ENCODE measurements around the gene GSX2. TPM values are rescaled to one million over a fixed set of nuclear protein-coding genes. Genes with fewer than 3 reads are reported as not detected.
"Not testable (repeated sequence)": the region's sequence is repeated elsewhere in the genome, so short reads cannot be mapped to it uniquely, and the experiment has no call there.

GSX2 gene
- total and polyA plus RNA-seq, 2 donors, result 0.14 TPM; not detected in 1

GRCh38 chr4:54128694-54129093, 28.7 kb downstream of the GSX2 start:
- not testable (repeated sequence) for H3K36me3 ChIP-seq (ENCODE audit: control insufficient read depth in 2 of 2, insufficient read depth in 2 of 2, low read length in 1 of 2); H3K27ac ChIP-seq (ENCODE audit: low read depth in 1 of 2, low read length in 1 of 2); H3K27me3 ChIP-seq (ENCODE audit: control insufficient read depth in 2 of 2, insufficient read depth in 1 of 2, low read length in 1 of 2); H3K9me3 ChIP-seq (ENCODE audit: control insufficient read depth in 2 of 2, insufficient read depth in 1 of 2, low read length in 1 of 2); H3K4me1 ChIP-seq (ENCODE audit: control insufficient read depth in 2 of 2, insufficient read depth in 2 of 2, low read length in 2 of 2); DNase-seq (ENCODE audit: low read depth in 6 of 9, low spot score in 9 of 9); H3K4me3 ChIP-seq (ENCODE audit: low read length in 2 of 2)
- 99% methylated on average over 2 of the region's 2 CpGs for WGBS

- Histone ChIP-seq H3K36me3 (ENCODE audit: control insufficient read depth in 2 of 2, insufficient read depth in 2 of 2, low read length in 1 of 2) (no peaks in the 10 kb centered on the region), H3K27ac (ENCODE audit: low read depth in 1 of 2, low read length in 1 of 2) (no peak overlapping the region), H3K4me1 (ENCODE audit: control insufficient read depth in 2 of 2, insufficient read depth in 2 of 2, low read length in 2 of 2) (peaks cover 0 to 5% of the 10 kb centered on the region in 2 donors), H3K4me3 (ENCODE audit: low read length in 2 of 2) (no peak overlapping the region), H3K9me3 (ENCODE audit: control insufficient read depth in 2 of 2, insufficient read depth in 1 of 2, low read length in 1 of 2) (no peaks in the 10 kb centered on the region), H3K27me3 (ENCODE audit: control insufficient read depth in 2 of 2, insufficient read depth in 1 of 2, low read length in 1 of 2) (no peaks in the 10 kb centered on the region)
- WGBS, result 72% methylated on average over 4 of the region's 4 CpGs
- DNase-seq (ENCODE audit: low read depth in 6 of 9, low spot score in 9 of 9), result no peak
Measured at GRCh38 chr4:54139332-54139731, 39.4 kb downstream of the GSX2 start.

GRCh38 chr4:54140287-54140686, 40.3 kb downstream of the GSX2 start:
- Histone ChIP-seq H3K4me3 (ENCODE audit: low read length in 2 of 2) (no peak overlapping the region), H3K27ac (ENCODE audit: low read depth in 1 of 2, low read length in 1 of 2) (no peak overlapping the region), H3K9me3 (ENCODE audit: control insufficient read depth in 2 of 2, insufficient read depth in 1 of 2, low read length in 1 of 2) (no peaks in the 10 kb centered on the region), H3K4me1 (ENCODE audit: control insufficient read depth in 2 of 2, insufficient read depth in 2 of 2, low read length in 2 of 2) (peaks cover 5 to 15% of the 10 kb centered on the region in 2 donors), H3K27me3 (ENCODE audit: control insufficient read depth in 2 of 2, insufficient read depth in 1 of 2, low read length in 1 of 2) (no peaks in the 10 kb centered on the region), H3K36me3 (ENCODE audit: control insufficient read depth in 2 of 2, insufficient read depth in 2 of 2, low read length in 1 of 2) (no peaks in the 10 kb centered on the region)
- 100% methylated on average over 1 of the region's 1 CpG for WGBS
- no peak for DNase-seq (ENCODE audit: low read depth in 6 of 9, low spot score in 9 of 9)

- 3% methylated on average over 2 of the region's 2 CpGs for WGBS
- H3K27me3 ChIP-seq (ENCODE audit: control insufficient read depth in 2 of 2, insufficient read depth in 1 of 2, low read length in 1 of 2), result no peaks in the 10 kb centered on the region
- no peaks in the 10 kb centered on the region for H3K36me3 ChIP-seq (ENCODE audit: control insufficient read depth in 2 of 2, insufficient read depth in 2 of 2, low read length in 1 of 2)
Measured at GRCh38 chr4:54144199-54144598, 44.2 kb downstream of the GSX2 start.

GRCh38 chr4:54144661-54145171, 44.8 kb downstream of the GSX2 start:
- H3K9me3 ChIP-seq (ENCODE audit: control insufficient read depth in 2 of 2, insufficient read depth in 1 of 2, low read length in 1 of 2), result no peaks in the 10 kb centered on the region
- no peaks in the 10 kb centered on the region for H3K36me3 ChIP-seq (ENCODE audit: control insufficient read depth in 2 of 2, insufficient read depth in 2 of 2, low read length in 1 of 2)
- H3K27ac ChIP-seq (ENCODE audit: low read depth in 1 of 2, low read length in 1 of 2), result peak overlapping the region; percentile 48 to 52
- H3K4me3 ChIP-seq (ENCODE audit: low read length in 2 of 2), result no peak overlapping the region
- peaks cover 9 to 19% of the 10 kb centered on the region in 2 donors for H3K4me1 ChIP-seq (ENCODE audit: control insufficient read depth in 2 of 2, insufficient read depth in 2 of 2, low read length in 2 of 2)
- WGBS, result 79% methylated on average over 5 of the region's 5 CpGs
- H3K27me3 ChIP-seq (ENCODE audit: control insufficient read depth in 2 of 2, insufficient read depth in 1 of 2, low read length in 1 of 2), result peaks cover 0 to 2% of the 10 kb centered on the region in 2 donors
- DNase-seq (ENCODE audit: low read depth in 6 of 9, low spot score in 9 of 9), result peak in 6 of 9 donors; percentile 5 to 62 (median 21)

More at GRCh38 chr4:54144199-54144598, 44.2 kb downstream of the GSX2 start:
- Histone ChIP-seq H3K4me3 (ENCODE audit: low read length in 2 of 2) (no peak overlapping the region), H3K4me1 (ENCODE audit: control insufficient read depth in 2 of 2, insufficient read depth in 2 of 2, low read length in 2 of 2) (peaks cover 9 to 19% of the 10 kb centered on the region in 2 donors), H3K27ac (ENCODE audit: low read depth in 1 of 2, low read length in 1 of 2) (peak overlapping the region in 1 of 2 donors; percentile 40), H3K9me3 (ENCODE audit: control insufficient read depth in 2 of 2, insufficient read depth in 1 of 2, low read length in 1 of 2) (no peaks in the 10 kb centered on the region)
- DNase-seq (ENCODE audit: low read depth in 6 of 9, low spot score in 9 of 9), result peak in 7 of 9 donors; percentile 29 to 87 (median 61)

GRCh38 chr4:54146139-54146538, 46.2 kb downstream of the GSX2 start:
- Histone ChIP-seq H3K4me3 (ENCODE audit: low read length in 2 of 2) (no peak overlapping the region), H3K9me3 (ENCODE audit: control insufficient read depth in 2 of 2, insufficient read depth in 1 of 2, low read length in 1 of 2) (no peaks in the 10 kb centered on the region), H3K4me1 (ENCODE audit: control insufficient read depth in 2 of 2, insufficient read depth in 2 of 2, low read length in 2 of 2) (peaks cover 9 to 19% of the 10 kb centered on the region in 2 donors), H3K27me3 (ENCODE audit: control insufficient read depth in 2 of 2, insufficient read depth in 1 of 2, low read length in 1 of 2) (peaks cover 0 to 5% of the 10 kb centered on the region in 2 donors), H3K27ac (ENCODE audit: low read depth in 1 of 2, low read length in 1 of 2) (no peak overlapping the region), H3K36me3 (ENCODE audit: control insufficient read depth in 2 of 2, insufficient read depth in 2 of 2, low read length in 1 of 2) (no peaks in the 10 kb centered on the region)
- DNase-seq (ENCODE audit: low read depth in 6 of 9, low spot score in 9 of 9), result no peak
- 99% methylated on average over 4 of the region's 4 CpGs for WGBS

GRCh38 chr4:54149323-54149722, 49.4 kb downstream of the GSX2 start:
- H3K4me1 ChIP-seq (ENCODE audit: control insufficient read depth in 2 of 2, insufficient read depth in 2 of 2, low read length in 2 of 2), result peaks cover 9 to 14% of the 10 kb centered on the region in 2 donors
- no peaks in the 10 kb centered on the region for H3K36me3 ChIP-seq (ENCODE audit: control insufficient read depth in 2 of 2, insufficient read depth in 2 of 2, low read length in 1 of 2)
- H3K27ac ChIP-seq (ENCODE audit: low read depth in 1 of 2, low read length in 1 of 2), result no peak overlapping the region
- peaks cover 0 to 5% of the 10 kb centered on the region in 2 donors for H3K27me3 ChIP-seq (ENCODE audit: control insufficient read depth in 2 of 2, insufficient read depth in 1 of 2, low read length in 1 of 2)
- no peak for DNase-seq (ENCODE audit: low read depth in 6 of 9, low spot score in 9 of 9)
- H3K4me3 ChIP-seq (ENCODE audit: low read length in 2 of 2), result no peak overlapping the region
- 74% methylated on average over 46 of the region's 46 CpGs for WGBS
- no peaks in the 10 kb centered on the region for H3K9me3 ChIP-seq (ENCODE audit: control insufficient read depth in 2 of 2, insufficient read depth in 1 of 2, low read length in 1 of 2)

Other genes starting within 250 kb of the GSX2 start
- gene CHIC2, start 35.6 kb upstream of the GSX2 start, total RNA-seq, result 36.5 TPM
- gene CHIC2, start 35.6 kb upstream of the GSX2 start, polyA plus RNA-seq, result 25.9 TPM
- gene PDGFRA, start 129.1 kb downstream of the GSX2 start, total RNA-seq, result 10.0 TPM
- 9.2 TPM for gene PDGFRA, start 129.1 kb downstream of the GSX2 start, polyA plus RNA-seq

Data from thymus (tissue), 11 donors.